Right renal cortex interstitium (tissue), 3 donors: Measurements from ENCODE around the gene THOC3. TPM values are rescaled to one million over a fixed set of nuclear protein-coding genes. Genes with fewer than 3 reads are reported as not detected.
A peak's percentile ranks its signal among the peaks of the same experiment; 100 is the strongest.
"Not testable (repeated sequence)": the region's sequence is repeated elsewhere in the genome, so short reads cannot be mapped to it uniquely, and the experiment has no call there.

Experiments used
- DNase-seq, 3 donors: peaks; one replicate each; pipeline ENCODE4 v3.0.0-alpha.2; 2013; ENCODE audit warnings: low read depth in 3 of 3, low spot score in 2 of 3
- polyA plus RNA-seq, 3 donors: library from polyadenylated mRNA; unstranded; fragments of 120-200 nt; gene quantifications; one replicate each; pipeline ENCODE4 v1.2.1, GENCODE V29; 2013; ENCODE audit not compliant: insufficient read length in 3 of 3

THOC3 gene
- polyA plus RNA-seq = 100 to 1,000 TPM in 2 of 3 donors, 10 to 100 TPM in 1; 77.0 to 112 (median 105) TPM

GRCh38 chr5:175967471-175968372 lies at the start of gene THOC3:
TSS of gene THOC3 (minus strand) at chr5:175968315. CDS start at chr5:175968208, 107 bp downstream.
- DNase-seq = peak in 2 of 3 donors; percentile 52 to 67

GRCh38 chr5:176017324-176017723 lies 49.2 kb upstream of the THOC3 start:
- not testable (repeated sequence) for DNase-seq

- not testable (repeated sequence) for DNase-seq
Measured at GRCh38 chr5:176014360-176014759, 46.2 kb upstream of the THOC3 start.

GRCh38 chr5:176011088-176011487 lies 43.0 kb upstream of the THOC3 start:
- DNase-seq = not testable (repeated sequence)

GRCh38 chr5:176010202-176010601 lies 42.1 kb upstream of the THOC3 start:
- not testable (repeated sequence) for DNase-seq

- not testable (repeated sequence) for DNase-seq
Measured at GRCh38 chr5:176007220-176007619, 39.1 kb upstream of the THOC3 start.

- DNase-seq = not testable (repeated sequence)
Measured at GRCh38 chr5:176006819-176007218, 38.7 kb upstream of the THOC3 start.

- DNase-seq = peak in 2 of 3 donors; percentile 1 to 15
Measured at GRCh38 chr5:175997979-175998378, 29.9 kb upstream of the THOC3 start.

GRCh38 chr5:175997495-175997894 lies 29.4 kb upstream of the THOC3 start:
- not testable (repeated sequence) for DNase-seq

- not testable (repeated sequence) for DNase-seq
Measured at GRCh38 chr5:175996791-175997190, 28.7 kb upstream of the THOC3 start.

- DNase-seq = not testable (repeated sequence)
Measured at GRCh38 chr5:175995506-175995905, 27.4 kb upstream of the THOC3 start.

GRCh38 chr5:175979371-175979995 lies 11.4 kb upstream of the THOC3 start:
- DNase-seq = not testable (repeated sequence)

GRCh38 chr5:175968381-175968780 lies 266 bp upstream of the THOC3 start:
- not testable (repeated sequence) for DNase-seq

- DNase-seq = not testable (repeated sequence)
Measured at GRCh38 chr5:175962329-175962728, 5.8 kb downstream of the THOC3 start.

GRCh38 chr5:175960228-175960627 lies 7.9 kb downstream of the THOC3 start:
- DNase-seq = not testable (repeated sequence)

GRCh38 chr5:175958515-175958914 lies 9.6 kb downstream of the THOC3 start:
- DNase-seq = not testable (repeated sequence)

- DNase-seq = not testable (repeated sequence)
Measured at GRCh38 chr5:175954107-175954506, 14.0 kb downstream of the THOC3 start.

GRCh38 chr5:175952810-175953209 lies 15.3 kb downstream of the THOC3 start:
- DNase-seq = not testable (repeated sequence)

GRCh38 chr5:175951339-175951969 lies 16.7 kb downstream of the THOC3 start:
- DNase-seq = not testable (repeated sequence)

- DNase-seq = not testable (repeated sequence)
Measured at GRCh38 chr5:175948329-175949108, 19.6 kb downstream of the THOC3 start.
